Fibroblast of skin of left biceps (primary cell): ENCODE data around the gene LMX1A.

Source experiments
- DNase-seq, 2 experiments: peaks; one replicate each; pipeline ENCODE4 v3.0.0-alpha.2; 2013; ENCODE audit warnings: low read depth in 2 of 2

LMX1A gene

DNA sequence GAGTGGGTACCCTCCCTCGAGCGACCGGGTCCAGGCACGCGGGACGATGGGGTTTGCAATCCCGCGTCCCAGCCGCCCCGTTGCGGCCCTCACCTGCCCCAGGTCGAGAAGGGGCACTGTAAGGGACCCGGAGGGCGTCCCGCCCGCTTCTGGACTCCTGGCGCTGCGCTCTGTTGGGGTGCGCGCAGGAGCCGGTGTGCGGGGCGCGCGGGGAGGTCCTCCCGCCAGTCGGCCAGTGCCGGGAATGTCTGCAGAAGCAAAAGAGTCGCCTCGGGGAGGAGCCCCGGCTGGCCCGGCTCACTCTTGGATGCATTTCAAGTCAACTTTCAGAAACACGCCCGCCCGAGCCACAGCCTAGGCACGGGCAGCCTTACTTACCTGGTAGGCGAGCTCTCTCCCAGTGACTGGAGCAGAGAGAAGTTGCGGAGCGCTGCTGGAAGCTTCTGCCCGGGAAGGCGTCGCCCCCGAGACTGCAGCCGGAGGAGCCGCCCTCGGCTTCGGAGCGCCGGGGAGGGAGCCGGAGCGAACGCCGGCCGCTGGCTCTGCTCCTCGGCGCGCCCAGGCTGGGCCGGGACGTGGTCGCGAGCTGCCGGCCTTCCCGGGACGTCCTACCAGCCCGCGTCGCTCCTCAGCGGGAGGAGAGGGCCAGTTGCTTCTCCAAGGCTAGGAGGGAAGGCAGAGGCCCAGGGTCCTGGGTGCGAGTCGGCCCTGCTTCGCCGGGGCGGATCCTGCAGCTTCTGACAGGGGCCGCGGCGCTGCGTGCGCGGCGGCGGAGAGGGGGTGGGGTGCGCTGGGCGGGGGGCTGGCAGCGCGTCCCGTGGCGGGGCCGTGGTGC lies at the start of gene LMX1A:
LMX1A (minus strand) TSS at position 739 of the 835 bp plus-strand sequence. CDS start 1,156 bp downstream, outside the sequence.
- DNase-seq = no peak

DNA sequence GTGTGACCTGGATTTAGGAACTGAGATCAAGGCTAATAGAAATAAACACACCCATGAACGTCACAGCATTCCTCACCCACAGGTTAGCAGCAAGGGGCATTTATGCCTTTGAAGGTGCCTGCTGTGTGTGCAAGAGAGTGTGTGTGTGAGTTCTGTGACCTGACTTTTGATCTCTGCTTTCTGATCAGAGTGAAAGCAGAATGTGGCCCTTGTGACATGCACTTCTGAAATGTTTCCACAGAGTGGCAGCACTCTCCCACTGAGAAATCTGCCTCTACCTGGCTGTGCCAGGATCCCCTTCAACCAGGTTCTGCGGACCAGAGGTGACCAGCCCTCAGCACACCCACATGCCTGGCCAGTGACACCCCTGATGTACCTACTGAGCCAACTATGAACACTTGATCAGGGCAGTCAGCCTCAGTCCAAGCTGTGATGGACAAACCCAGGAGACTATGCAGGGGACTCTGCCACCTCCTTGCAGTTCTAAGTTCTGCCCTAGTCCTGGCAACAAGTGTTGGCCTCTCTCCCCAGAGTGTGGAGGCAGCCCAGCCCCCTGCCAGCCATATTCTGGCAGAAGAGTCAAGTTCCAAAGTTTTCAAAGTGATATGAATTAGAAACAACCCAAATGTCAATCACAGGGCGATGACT lies 47.4 kb upstream of the LMX1A start:
- no peak for DNase-seq

DNA sequence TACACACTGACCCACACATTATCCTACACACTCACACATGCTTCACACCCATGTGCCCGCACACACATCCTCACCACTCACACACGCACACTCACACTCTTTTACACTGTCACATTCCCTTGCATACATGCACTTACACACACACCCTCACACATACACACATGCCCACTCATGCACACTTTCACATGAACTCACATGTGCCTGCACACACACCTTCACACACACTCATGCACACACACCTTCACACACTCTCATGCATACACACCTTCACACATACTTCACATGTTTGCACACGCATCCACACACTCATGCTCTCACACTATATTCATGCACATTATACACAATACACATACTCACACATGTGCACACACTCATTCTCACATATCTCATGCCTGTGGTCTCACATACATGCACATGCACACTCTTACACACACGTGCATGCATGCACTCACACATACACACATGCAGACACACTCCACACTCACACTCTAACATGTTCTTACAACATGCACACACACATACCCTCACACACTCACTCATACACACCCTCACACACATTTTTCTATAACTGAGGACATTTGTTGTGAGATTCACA lies 46.1 kb upstream of the LMX1A start:
- no peak for DNase-seq

DNA sequence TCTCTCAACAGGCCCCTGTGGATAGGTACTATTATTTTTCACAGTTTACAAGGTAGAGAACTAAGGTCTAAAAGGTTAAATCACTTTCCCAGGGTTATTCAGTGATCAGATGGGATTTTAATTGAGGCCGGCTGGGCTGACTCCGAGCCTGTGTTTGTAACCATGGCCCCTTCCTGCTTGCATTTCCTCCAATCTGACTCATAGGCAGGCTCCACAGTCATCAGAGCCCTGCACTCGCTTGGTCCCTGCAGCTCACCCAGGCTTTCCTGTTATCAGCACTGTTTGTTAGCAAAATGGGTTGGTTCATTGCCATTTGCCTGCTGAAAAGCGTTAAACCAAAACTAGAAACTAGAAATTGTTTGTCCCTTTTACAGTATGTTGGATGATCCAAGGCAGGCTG lies 41.4 kb upstream of the LMX1A start:
- peak; percentile 41 to 44 for DNase-seq

DNA sequence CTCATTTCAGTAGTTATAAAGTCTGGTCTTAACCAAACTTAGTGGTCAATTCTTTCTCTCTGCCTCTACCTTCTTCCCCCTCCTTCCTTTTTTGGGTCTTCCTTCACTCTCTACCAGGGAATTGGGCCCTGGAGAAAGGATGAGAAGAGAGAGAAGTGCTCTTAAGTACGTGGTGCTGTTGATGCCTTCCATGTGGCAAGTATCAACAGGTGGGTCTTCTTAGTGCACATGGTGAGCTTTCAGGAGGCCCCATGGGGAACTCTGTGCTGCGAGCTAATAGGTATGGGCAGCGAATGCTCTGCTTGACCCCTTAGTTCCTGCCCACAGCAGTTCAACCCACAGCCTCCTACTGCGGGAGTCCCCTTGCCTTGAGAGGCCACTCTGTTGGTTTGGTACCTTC lies 39.4 kb upstream of the LMX1A start:
- DNase-seq = no peak

DNA sequence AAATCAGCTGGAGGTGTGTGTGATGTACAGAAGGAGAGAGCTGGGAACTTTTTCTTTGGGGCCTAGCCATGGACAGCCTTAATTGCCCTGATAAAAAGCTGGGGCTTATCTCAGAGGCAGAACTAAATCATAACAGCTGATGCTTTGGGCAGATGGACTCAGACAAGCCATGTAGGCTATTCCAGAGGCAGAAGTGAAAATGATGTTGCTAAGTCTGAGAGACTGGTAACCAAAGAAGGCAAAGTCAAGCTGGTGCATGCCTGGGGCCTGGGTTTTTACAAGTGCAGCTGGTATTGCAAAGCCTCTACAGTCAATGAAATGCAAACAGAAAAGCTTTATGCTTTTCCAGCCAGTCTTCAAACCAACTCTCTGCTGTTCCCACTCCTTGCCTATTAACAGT lies 39.0 kb upstream of the LMX1A start:
- no peak for DNase-seq

DNA sequence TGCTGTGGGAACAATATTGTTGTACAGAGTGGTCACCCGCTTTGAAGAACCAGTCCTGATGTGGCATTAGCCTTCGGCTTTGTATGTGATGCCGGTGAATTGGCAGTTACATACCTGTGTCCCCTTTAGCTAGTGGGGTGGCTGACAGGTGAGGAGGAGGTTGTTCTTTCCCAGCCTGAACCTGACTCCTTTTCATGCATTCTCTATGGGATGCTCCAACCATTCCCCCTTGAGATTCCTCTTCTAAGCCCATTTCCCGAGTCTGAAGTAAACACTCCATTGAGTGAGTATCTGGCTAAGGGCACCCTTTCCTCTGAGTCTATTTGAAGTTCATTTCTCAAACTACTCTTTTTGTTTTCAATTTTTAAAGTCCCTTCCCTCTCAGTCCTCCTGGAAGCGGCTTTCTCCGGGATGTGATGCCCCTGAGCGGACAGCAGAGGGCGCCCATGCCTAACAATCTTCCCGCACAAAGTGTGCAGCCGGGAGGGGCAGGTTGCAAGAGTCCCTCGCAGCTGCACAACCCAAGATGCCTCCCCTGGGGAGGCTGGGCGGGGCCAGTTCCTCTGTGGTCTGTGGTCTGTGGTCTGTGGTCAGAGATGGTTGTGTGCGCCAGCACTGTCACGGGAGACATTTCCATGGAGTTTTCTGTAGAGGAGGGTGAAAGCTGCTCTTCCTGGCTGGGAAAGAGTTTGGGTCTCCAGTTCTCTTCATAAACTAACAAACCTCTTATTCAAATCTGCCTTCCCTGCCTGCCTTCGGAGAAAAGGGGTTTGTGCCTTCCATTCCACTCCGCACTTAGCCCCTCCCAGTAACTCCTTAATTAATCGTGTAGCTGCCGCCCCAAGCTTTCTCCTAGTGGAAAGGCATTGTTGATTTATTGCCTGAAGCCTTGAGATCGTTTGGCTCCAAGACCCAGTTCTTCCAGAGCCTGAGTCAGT lies 36.4 kb upstream of the LMX1A start:
- peak; percentile 93 to 94 for DNase-seq

DNA sequence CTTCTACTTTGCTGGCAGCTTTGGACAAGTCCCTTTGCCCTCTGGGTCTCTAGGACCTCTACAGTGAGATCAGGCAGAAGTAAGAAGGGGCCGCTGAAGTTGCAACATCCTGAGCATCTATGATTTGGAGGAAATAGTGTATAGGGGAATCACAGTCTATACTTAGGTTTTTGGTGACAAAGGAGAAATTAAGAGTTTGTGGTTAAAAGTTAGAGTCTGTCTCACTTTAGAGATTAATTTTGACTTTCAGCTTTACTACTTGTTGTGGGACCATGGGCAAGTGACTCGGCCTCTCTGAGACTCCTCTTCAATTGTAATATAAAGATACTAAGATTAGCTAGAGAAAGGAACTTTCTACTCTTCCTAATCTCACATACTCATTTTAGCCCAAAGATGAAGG lies 33.1 kb upstream of the LMX1A start:
- no peak for DNase-seq

DNA sequence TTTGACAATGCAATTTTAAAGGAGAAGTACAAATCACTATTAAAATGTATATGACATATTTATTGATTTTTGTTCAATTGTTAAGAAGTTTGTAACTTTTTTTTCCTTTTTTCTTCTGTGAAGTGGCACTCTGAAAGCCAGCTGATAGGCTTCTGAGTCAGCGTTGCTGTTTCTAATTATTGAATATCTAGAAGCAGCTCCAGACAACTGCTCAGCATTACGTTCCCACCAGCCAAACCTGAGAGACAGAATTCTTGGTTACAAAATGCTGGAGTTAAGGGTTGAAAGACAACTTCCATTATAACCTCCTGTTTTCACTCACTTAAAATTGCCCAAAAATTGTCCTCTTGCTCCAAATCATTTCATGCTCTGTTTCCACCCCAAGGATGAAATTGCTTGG lies 31.4 kb upstream of the LMX1A start:
- no peak for DNase-seq

DNA sequence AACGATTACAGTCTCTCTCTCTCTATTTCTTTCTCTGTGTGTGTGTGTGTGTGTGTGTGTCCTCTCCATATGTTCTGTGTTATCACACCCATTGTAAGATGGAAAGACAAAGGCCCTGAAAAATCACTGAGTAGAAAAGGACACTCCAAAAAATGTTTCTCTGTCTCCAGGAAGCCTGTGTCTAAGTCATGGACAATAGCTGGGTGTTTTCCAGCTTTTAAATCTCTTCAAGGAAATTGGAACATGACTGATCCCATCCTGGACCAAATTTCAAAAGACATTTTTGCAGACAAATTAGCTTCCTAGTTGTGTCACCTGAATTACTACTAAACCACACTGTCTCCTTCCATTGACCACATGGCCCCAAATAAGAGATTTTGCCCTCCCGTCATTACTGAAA lies 31.0 kb upstream of the LMX1A start:
- no peak for DNase-seq

DNA sequence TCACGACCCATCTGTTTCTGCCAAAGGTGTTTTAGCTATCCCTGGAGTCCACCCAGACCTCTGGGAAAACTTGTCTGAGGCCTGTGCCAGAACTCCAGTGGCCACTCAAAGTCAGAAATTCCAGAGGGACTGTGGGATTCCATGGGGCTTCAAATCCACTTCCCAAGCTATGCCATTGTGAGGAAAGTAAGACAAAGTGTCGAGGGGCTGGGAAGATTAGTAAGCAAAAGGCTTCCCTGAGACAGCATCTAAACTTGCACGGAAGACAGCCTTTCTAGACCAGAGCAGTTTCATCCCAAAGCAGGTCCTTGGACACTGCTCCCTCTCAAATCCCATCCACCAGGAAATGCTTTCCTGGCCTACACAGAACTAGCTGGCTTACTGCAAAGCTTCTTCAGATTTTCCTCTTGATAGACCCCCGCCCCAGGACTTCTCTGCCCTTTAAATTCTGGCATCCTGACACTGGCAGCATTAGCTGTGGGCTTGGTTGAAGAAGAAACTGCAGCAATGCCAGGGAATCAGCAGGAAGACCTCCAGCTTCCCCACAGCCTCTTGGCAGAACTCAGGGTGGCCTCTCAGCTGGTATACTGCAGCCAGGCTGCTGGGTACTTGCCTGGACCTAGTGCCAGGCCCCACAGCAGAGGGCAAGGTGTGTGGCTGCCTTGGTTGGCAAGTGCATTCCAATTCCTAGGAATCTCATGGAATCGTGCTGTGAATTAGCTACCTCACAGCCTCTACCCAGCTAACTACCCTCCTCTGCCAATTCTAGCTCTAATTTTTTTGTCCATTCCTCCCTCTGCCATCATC lies 27.3 kb upstream of the LMX1A start:
- DNase-seq = no peak

DNA sequence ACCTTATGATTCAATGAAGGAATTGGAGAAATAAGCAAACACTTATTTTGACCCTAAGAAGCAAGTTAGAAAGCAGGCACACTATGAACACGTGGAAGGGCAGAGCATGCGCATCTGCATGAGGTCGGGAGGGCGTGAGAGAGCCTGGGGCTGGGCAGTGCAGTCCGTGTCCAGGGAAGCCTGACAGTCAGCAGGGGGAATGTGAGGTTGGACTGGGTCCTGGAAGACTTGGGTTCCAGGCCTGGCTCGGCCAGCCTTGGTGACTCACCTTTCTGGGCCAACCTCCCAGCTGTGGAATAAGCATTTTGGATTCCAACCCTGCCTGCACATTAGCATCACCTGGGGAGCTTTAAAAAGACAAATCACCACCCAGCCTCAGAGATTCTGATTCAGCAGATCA lies 26.6 kb upstream of the LMX1A start:
- peak in 1 of 2 experiments; percentile 46 for DNase-seq

DNA sequence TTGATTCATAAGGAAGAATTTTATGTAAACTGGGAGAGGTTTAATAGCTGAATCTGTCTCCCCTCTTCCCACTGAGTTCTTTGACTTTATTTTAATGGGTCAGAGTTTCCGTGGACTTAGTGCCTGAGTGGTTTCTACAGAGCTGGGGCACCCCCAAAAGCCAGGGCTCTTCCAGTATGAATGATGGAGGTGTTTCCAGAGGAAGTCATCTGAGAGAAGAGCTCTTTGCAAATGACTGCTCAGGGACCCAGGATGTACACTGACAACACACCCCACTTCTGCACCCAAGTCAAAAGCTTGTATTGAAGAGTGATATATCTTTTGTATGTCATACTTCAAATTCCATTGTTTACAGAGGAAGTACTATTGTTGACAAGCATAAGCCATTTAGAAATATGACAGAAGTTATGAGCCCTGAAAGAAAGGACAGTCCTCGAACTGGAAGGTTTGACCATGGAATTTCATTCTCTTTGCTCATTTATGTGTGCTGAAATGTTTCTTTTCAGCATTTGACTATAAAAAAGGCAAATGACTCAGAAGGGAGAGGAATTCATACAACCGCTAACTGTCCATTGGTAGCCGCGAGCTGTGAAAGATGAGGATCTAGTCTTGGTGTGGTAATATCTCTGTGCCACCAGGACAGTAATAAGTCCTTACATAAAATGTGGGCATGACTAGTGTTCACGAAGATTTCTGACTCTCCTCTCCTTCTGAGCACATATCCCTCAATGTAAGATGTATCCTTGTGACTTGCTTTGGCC lies 25.4 kb upstream of the LMX1A start:
- DNase-seq = no peak

DNA sequence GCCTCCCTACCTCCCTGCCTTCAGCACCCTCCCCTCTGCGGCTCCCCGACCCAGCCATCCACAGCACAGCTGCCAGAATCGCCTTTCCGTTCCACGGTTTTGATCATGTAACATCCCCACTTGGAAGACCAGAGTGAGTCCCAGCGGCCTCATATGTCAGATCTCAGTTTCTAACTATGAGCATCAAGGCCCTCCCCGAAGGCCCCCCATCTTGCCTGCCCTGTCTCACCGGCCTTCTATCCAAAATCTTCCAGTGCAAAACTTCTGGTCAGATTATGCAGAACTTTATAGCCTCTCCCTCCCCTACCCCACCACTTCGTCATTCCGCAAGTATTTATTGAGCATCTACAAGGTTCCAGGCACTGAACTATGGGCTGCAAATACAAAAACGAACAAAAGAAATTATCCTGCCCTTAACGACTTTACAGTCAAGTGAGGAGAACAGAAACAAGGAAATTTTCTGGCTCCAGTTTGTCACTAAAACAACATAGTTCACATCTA lies 20.3 kb upstream of the LMX1A start:
- DNase-seq = peak in 1 of 2 experiments; percentile 36

DNA sequence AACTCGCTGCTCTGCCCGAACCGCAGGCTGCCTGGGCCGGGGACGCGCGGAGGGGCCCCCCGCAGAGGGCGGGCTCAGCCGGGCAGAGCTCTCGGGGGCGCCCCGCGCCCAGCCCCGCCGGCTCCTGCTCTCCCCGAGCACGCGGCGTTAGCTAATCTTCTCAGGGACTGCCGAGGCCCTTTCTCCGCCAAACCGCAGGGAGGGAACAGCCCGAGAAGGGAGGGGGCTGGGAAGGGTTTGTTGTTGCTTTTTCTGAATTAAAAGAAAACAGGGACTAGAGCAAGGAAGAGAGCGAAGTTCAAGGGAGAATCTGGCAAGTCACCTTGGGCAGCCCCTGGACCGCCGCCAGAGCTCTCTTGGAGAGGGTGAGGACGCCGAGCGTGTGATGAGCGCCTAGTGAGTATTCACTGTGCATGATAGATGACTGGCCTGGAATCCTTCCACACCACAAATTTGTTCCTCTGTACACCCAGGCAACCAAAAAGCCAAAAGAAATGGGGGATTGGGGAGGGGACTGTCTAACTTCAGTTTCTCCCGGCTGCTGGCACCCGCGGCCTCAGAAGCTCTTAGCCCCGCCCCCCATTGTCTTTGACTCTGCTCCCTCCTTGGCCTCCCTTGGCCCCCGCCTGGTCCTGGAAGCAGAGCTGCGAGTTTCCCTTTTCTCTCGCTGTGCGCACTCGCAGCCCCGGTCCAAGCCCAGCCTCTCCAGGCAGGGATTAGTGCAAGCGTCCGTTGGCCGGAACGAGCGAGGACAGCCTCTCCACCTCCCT lies 19.7 kb upstream of the LMX1A start:
- DNase-seq = peak; percentile 97 to 98

DNA sequence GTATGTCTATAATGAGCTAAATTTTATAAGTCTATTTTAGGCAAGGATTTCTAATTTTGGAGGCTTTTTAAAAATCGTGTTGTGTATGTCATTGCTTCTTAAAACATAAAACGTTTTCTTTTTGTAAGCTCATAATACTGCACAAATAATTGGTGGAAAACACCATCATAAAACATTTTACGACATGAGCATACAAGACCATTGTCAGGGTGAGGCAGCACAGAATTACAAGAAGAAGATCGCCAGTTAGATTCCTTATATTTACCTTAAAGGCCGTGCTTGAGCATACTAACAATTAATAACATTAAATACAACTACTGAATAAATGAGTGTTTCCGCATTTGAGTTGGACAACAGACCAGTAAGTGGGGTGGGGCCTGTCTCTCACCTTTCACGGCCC lies 19.1 kb upstream of the LMX1A start:
- no peak for DNase-seq

DNA sequence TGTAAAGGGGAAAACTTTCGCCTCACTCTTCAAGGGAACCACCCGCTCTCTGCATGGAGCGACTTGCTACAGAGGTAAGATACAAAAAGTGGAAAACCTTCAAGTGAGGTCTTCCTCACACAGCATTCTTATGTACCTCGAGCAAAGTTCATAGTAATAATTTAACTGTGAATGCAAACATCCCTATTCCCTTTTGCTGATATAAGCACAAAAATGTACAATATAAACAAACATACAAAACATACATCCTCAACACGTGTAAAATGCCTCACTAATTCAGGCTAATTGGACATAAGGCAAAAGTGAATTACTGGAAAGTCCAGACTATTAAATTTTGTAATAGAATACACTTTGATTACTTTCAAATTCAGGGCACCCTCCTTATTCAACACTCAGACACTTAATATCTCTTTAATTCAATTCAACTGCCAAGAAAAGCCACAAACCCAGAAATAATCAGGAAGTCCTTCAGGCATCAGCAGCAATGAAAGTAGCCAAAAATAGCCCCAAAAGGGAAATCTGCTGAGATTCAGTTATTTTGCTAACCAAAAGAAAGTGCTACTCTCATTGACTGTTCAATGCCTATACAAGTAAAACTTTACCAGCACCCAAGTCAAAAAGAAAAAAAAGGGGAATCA lies 15.2 kb upstream of the LMX1A start:
- no peak for DNase-seq

DNA sequence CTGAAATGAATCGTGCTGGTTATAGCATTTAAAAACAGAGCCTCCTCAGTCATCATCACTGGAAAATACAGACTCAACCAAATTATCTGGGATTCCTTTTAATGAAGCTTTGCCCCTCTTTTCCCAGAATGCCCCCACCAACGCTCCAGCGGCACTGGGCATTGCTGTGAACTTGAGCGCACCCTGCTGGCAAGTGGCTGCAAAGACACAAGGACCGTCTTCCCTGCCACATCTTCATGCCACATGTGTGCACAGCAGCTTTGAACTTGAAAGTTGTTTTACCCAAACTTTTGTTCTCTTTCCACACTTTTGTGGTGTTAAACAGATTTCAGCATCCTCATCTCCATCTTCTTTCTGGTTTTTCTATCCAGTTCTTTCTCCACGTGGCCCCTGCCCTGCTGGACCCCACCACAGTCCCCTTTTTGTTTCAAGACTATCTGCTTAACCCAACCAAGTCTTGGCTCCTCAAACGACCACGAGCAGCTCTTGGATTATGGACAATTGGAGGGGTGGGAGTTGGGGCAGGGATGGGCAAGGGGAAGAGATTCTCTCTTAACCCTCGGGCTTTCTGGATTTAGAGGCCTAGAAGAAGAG lies 12.8 kb upstream of the LMX1A start:
- DNase-seq = no peak
